Muscle of leg (tissue), 16 donors: ENCODE data around the gene CAB39. TPM values are rescaled to one million over a fixed set of nuclear protein-coding genes. Genes with fewer than 3 reads are reported as not detected.

Source experiments
- DNase-seq: peaks from one replicate; pipeline ENCODE4 v3.0.0; 2013
- H3K27ac ChIP-seq: one replicate; pipeline ENCODE4 v1.5.1; 2013; ENCODE audit warnings: mild to moderate bottlenecking, low read length, control low read depth
- H3K27me3 ChIP-seq: one replicate; pipeline ENCODE4 v1.6.1; 2013; ENCODE audit warnings: low read length; ENCODE audit not compliant: control insufficient read depth, insufficient read depth
- H3K36me3 ChIP-seq: one replicate; pipeline ENCODE4 v1.6.1; 2013; ENCODE audit warnings: low read length; ENCODE audit not compliant: control insufficient read depth, insufficient read depth
- H3K4me1 ChIP-seq: one replicate; pipeline ENCODE4 v1.6.1; 2013; ENCODE audit warnings: low read length; ENCODE audit not compliant: control insufficient read depth, insufficient read depth
- H3K4me3 ChIP-seq: one replicate; pipeline ENCODE4 v1.5.1; 2013; ENCODE audit warnings: low read length, control low read depth
- H3K9me3 ChIP-seq: replicated peaks from 2 replicates; pipeline ENCODE4 v1.6.1; 2013; ENCODE audit warnings: low read depth, low read length; ENCODE audit not compliant: control insufficient read depth
- WGBS: methylation state at CpG from one replicate; pipeline ENCODE4 v1.1.5; 2013; ENCODE audit warnings: missing lambda C conversion rate; ENCODE audit not compliant: insufficient coverage; 5-methylcytosine and 5-hydroxymethylcytosine counted together
- long read RNA-seq, 11 donors: transcript quantifications; one replicate each; lab custom pipeline, GENCODE V29; 2026
- polyA plus RNA-seq, 8 donors: library from polyadenylated mRNA; unstranded; fragments of 120-200 nt; gene quantifications; one replicate each; pipeline versions ENCODE4 v1.2.1 to v1.2.3, GENCODE V29; 2013; ENCODE audit warnings: inconsistent platforms in 1 of 8, low replicate concordance in 1 of 8; ENCODE audit not compliant: insufficient read length in 8 of 8, insufficient read depth in 1 of 8
- total RNA-seq: library from RNA; stranded (reverse); fragments of 120-200 nt; gene quantifications from one replicate; pipeline ENCODE4 v1.2.4, GENCODE V29; 2013

The CAB39 gene
- total RNA-seq (56.1 TPM), polyA plus RNA-seq (10 to 100 TPM; 48.3 to 61.8 (median 58.1) TPM)
- long read RNA-seq, donor 1, partial matches to known transcripts: 0 of 3 reads
- long read RNA-seq, donor 1, other reads (novel, unspliced or antisense): 0 of 3 reads
- long read RNA-seq, donor 2: 0 reads
- long read RNA-seq, donor 3, transcript CAB39-201 (9 exons, 3,826 nt): major isoform, 6 of 36 reads
- long read RNA-seq, donor 3, partial matches to known transcripts: 30 of 36 reads
- long read RNA-seq, donor 3, other reads (novel, unspliced or antisense): 0 of 36 reads
- long read RNA-seq, donor 4, transcript CAB39-201 (9 exons, 3,826 nt): major isoform, 11 of 20 reads
- long read RNA-seq, donor 4, partial matches to known transcripts: 9 of 20 reads
- long read RNA-seq, donor 4, other reads (novel, unspliced or antisense): 0 of 20 reads
- long read RNA-seq, donor 5, transcript CAB39-201 (9 exons, 3,826 nt): major isoform, 12 of 93 reads
- long read RNA-seq, donor 5, partial matches to known transcripts: 81 of 93 reads
- long read RNA-seq, donor 5, other reads (novel, unspliced or antisense): 0 of 93 reads
- long read RNA-seq, donor 6, transcript CAB39-201 (9 exons, 3,826 nt): major isoform, 6 of 8 reads
- long read RNA-seq, donor 6, partial matches to known transcripts: 0 of 8 reads
- long read RNA-seq, donor 6, other reads (novel, unspliced or antisense): 0 of 8 reads
- long read RNA-seq, donor 7, partial matches to known transcripts: 0 of 4 reads
- long read RNA-seq, donor 7, other reads (novel, unspliced or antisense): 0 of 4 reads
- long read RNA-seq, donor 8, partial matches to known transcripts: 0 of 2 reads
- long read RNA-seq, donor 8, other reads (novel, unspliced or antisense): 0 of 2 reads
- long read RNA-seq, donor 9, partial matches to known transcripts: 0 of 1 reads
- long read RNA-seq, donor 9, other reads (novel, unspliced or antisense): 0 of 1 reads
- long read RNA-seq, donor 10, partial matches to known transcripts: 0 of 2 reads
- long read RNA-seq, donor 10, other reads (novel, unspliced or antisense): 0 of 2 reads
- long read RNA-seq, donor 11, transcript CAB39-201 (9 exons, 3,826 nt): major isoform, 5 of 15 reads
- long read RNA-seq, donor 11, partial matches to known transcripts: 6 of 15 reads
- long read RNA-seq, donor 11, other reads (novel, unspliced or antisense): 0 of 15 reads

DNA sequence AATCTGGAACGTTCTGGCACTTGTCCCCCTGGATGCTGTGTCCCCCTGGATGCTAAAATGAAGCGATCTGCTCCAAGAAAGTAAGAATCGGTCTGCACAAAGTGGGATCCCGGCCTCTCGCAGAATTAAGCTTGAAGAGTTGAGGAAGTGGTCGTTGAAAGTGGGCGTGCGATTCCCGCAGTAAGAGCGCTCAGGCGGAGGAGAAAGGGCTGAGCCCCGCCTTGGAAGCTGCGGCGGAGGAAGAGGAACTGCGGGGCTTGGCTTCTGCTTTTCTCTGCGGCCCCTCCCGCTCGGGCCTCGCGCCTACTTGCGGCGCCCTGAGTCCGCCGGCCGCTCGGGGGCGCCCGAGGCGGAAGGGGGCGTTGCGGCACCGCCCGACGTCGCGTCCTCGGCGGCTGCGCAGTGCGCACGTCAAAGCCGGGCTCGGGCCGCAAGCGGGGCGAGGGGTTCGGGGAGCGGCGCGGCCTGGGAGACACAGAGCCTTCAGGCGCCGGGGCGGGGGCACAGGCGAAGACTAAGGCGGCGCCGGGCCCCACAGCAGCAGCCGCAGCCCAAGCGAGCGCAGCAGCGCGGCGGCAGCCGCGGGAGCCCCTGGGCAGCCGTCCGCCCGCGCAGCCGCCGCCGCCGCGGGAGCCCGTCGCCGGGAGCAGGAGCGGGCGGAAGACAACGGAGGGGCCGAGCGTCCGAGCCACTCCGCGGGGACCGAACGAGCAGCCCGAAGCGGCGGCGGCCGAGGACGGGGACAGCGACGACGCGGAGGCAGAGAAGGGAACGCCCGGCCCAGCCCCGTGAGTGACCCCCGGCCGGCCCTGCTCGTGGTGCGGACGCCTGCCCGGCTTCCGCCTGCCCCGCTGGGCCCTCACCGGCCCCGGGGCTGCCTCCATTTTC is at the start of gene CAB39:
Gene CAB39, plus strand, starts transcription at position 400 of the 888 bp plus-strand sequence. CDS start 47,160 bp downstream, outside the sequence.
- peak; percentile 97 for DNase-seq
- under 1% methylated on average over 110 of the region's 110 CpGs for WGBS
- Histone ChIP-seq H3K27me3 (no peaks in the 10 kb centered on the region), H3K4me3 (peak within 1 kb of the TSS; percentile 75), H3K4me1 (peaks cover 23% of the 10 kb centered on the region), H3K27ac (peak within 1 kb of the TSS; percentile 85), H3K9me3 (no peaks in the 10 kb centered on the region), H3K36me3 (peaks cover 6% of the 10 kb centered on the region)

DNA sequence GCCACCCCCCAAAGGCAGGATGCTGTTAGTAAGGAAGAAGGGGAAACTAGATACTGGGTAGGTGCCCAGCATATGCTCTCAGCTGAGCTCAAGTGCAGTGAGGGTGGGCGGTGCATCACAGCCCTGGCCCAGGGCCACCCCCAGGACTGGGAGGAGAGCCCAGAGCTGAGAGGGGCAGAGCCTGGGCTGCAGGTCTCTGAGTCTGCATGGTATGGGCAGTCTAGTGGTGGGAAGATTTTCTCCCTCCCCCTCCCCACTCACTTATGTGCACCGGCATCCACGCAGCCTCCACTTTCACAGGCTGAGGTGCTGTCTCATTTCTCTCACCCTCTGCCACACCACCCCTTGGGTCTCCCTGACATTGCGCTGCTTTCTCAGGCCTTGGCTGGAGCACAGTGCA is 48.5 kb upstream of the CAB39 start:
- H3K36me3 ChIP-seq: no peaks in the 10 kb centered on the region
- no peaks in the 10 kb centered on the region for H3K9me3 ChIP-seq
- no peak overlapping the region for H3K27ac ChIP-seq
- no peak overlapping the region for H3K4me3 ChIP-seq
- peaks cover 52% of the 10 kb centered on the region for H3K4me1 ChIP-seq
- DNase-seq: peak; percentile 50
- no peaks in the 10 kb centered on the region for H3K27me3 ChIP-seq
- no CpG with 5 or more reads among the region's 4 CpGs for WGBS

DNA sequence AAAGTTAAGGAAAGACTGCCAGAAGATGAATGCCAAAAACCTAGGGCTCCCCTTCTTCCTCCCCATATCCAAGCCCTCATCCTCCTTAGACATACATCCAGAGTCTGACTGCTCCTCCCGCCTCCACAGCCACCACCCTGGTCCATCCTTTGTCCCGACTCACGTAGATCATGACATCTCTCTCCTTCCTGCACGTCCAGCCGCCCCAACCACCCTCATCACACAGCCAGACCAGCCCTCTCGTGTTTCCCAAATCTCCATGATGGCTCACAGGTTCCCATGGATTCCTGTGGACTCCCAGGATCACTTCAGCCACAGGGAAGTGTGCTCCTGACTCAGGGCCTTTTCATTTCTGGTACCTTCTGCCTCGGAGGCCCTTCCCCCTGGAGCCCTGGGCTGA is 47.8 kb upstream of the CAB39 start:
- no peak overlapping the region for H3K4me3 ChIP-seq
- no peaks in the 10 kb centered on the region for H3K36me3 ChIP-seq
- DNase-seq: no peak
- no peaks in the 10 kb centered on the region for H3K27me3 ChIP-seq
- peaks cover 54% of the 10 kb centered on the region for H3K4me1 ChIP-seq
- H3K27ac ChIP-seq: no peak overlapping the region
- H3K9me3 ChIP-seq: no peaks in the 10 kb centered on the region
- WGBS: 77% methylated on average over 7 of the region's 7 CpGs

DNA sequence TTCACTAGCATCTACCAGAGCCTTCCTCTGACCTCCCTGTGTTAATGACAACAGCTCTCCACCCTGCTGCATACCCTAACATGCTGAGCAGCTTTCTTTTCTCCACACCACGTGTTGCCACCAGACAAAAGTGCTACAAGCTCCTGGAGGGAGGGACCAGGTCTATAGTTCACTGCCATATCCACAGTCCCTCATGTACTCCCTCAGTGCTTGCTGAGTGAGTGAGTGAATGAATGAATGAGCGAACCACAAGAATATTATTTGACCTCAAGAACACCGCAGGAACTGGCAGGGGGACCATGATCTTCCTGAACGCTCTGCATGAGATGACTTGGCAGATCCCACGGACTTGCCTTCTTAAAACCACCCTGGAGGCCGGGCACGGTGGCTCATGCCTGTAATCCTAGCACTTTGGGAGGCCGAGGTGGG is 47.4 kb upstream of the CAB39 start:
- H3K36me3 ChIP-seq: no peaks in the 10 kb centered on the region
- no peaks in the 10 kb centered on the region for H3K9me3 ChIP-seq
- H3K4me3 ChIP-seq: no peak overlapping the region
- no peaks in the 10 kb centered on the region for H3K27me3 ChIP-seq
- 82% methylated on average over 5 of the region's 8 CpGs for WGBS
- H3K27ac ChIP-seq: no peak overlapping the region
- peaks cover 54% of the 10 kb centered on the region for H3K4me1 ChIP-seq
- no peak for DNase-seq

DNA sequence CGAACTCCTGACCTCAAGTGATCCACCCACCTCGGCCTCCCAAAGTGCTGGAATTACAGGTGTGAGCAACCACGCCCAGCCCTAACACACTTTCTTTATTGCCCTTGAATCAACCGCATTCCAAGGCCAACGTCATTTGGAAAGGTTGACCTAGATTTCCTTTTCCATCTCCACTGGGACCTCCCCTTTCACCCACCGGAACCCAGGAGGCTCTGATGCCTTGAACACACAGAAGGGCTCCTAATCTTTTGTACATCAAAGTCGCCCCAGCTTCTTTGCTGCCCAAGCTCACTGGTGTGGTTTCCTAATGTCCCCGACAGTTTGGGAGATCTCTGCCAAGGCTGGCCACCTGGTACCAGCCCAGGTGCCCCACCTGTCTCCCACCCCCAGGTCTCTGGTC is 46.2 kb upstream of the CAB39 start:
- no peak for DNase-seq
- no peaks in the 10 kb centered on the region for H3K27me3 ChIP-seq
- peaks cover 50% of the 10 kb centered on the region for H3K4me1 ChIP-seq
- H3K27ac ChIP-seq: peak overlapping the region; percentile 9
- 76% methylated on average over 8 of the region's 8 CpGs for WGBS
- no peaks in the 10 kb centered on the region for H3K36me3 ChIP-seq
- H3K9me3 ChIP-seq: no peaks in the 10 kb centered on the region
- no peak overlapping the region for H3K4me3 ChIP-seq

DNA sequence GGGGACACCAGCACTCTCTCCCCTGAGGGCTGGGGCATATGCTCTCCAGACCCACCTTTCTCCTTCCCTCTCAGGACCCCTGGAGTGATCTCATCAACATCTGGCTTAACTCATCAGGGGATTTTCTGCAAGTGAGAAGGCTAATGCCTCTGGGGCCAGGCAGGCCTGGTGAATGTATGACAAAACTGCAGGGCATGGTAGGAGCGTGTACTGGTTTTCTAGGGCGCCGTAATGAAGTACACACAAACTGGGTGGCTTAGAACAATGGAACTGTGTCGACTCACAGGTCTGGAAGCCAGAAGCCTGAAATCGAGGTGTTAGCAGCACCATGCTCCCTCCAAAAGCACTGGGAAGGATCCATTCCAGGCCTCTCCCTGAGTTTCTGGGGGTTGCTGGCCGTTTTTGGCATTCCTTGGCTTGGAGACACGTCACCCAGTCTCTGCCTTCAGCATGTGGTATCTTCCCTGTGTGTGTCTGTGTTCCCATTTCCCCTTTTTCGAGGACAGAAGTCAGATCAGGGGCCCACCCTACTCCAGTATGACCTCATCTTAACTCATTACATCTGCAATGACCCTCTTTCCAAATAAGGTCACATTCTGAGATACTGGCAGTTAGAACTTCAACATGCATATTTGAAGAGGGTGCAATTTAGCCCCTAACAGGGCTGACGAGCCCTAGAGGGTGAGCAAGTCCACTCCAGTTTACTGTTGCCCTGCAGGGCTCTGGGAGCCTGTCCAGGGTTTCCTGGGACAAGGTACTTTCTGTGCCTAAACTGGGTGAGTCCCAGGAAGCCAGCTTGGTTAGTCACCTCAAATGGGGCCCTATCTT is 45.5 kb upstream of the CAB39 start:
- H3K4me3 ChIP-seq: no peak overlapping the region
- 55% methylated on average over 9 of the region's 9 CpGs for WGBS
- peaks cover 50% of the 10 kb centered on the region for H3K4me1 ChIP-seq
- H3K27me3 ChIP-seq: no peaks in the 10 kb centered on the region
- no peaks in the 10 kb centered on the region for H3K36me3 ChIP-seq
- peak; percentile 57 for DNase-seq
- no peaks in the 10 kb centered on the region for H3K9me3 ChIP-seq
- H3K27ac ChIP-seq: peak overlapping the region; percentile 43

DNA sequence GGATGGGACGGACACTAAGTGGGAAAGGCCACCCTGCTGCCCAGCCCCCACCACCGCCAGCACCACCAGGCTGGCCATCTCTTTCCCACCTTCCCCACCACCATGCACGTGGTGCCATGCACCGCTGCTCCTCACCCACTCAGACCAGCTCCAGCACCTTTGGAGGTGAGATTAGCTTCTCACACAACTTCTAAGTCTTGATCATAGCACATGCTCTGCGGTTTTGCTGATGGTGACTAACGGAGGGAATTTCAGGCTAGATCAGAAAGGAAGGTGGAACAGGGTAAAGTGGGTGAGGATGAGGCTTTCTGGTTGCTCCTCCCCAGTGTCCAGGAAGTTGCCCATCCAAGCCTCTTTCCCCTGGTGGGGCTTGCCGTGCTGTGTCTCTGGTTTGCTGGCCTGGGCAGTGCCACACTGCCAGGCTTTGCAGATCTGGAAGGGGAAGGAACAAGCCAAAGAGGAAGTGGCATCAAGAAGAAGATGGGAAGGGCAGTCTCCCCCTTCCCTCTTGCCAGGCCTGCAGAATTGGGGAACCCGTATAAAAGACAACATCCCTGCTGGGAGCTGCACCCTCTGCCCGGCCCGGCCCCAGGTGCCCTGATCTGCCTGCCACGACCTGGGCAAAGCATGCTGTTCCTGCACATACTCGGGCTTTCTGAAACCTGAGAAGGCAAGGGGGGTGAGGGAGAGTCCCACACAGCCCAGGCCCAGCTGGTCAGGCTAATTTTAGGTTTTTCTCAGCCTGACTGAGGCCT is 44.3 kb upstream of the CAB39 start:
- 51% methylated on average over 8 of the region's 12 CpGs for WGBS
- Histone ChIP-seq H3K4me1 (peaks cover 52% of the 10 kb centered on the region), H3K27ac (peak overlapping the region; percentile 77), H3K27me3 (no peaks in the 10 kb centered on the region), H3K4me3 (no peak overlapping the region), H3K9me3 (no peaks in the 10 kb centered on the region), H3K36me3 (no peaks in the 10 kb centered on the region)
- DNase-seq: peak; percentile 87

DNA sequence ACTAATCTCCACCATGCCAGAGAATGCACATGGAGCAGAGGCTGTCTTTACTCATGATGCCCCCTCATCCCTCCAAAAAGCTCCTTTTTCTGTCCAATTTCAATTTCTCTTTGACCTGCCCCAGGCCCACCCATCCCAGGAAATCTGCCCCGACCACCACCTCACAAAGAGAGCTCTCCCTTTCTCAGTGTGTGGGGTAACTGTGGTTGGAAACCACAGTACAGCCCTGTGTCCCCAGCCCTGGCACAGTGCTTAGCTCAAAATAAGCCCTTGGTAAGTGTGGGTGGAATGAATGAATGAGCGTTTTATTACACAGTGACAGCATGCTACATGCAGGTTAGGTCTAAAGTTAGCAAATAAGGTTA is 43.7 kb upstream of the CAB39 start:
- Histone ChIP-seq H3K27me3 (no peaks in the 10 kb centered on the region), H3K9me3 (no peaks in the 10 kb centered on the region), H3K4me1 (peaks cover 51% of the 10 kb centered on the region), H3K27ac (peak overlapping the region; percentile 77), H3K4me3 (no peak overlapping the region), H3K36me3 (no peaks in the 10 kb centered on the region)
- no peak for DNase-seq
- WGBS: no CpG with 5 or more reads among the region's 2 CpGs
